Hematopoietic multipotent progenitor cell treated with erythropoietin and hydrocortisone succinate and interleukin-3 and kit ligand, for 15 days (in vitro differentiated cells): ENCODE data around the gene CCL1.
"Not testable (repeated sequence)": the region's sequence is repeated elsewhere in the genome, so short reads cannot be mapped to it uniquely, and the experiment has no call there.

Experiments used
- DNase-seq: peaks from one replicate; pipeline ENCODE4 v3.0.0-alpha.2; 2015; ENCODE audit warnings: low spot score

CCL1 gene

GRCh38 chr17:34357398-34357797, 5.6 kb downstream of the CCL1 start:
- DNase-seq: no peak

- no peak for DNase-seq
Observed at GRCh38 chr17:34356194-34356593, 6.8 kb downstream of the CCL1 start, which contains the start of gene CCL13. TSS of gene CCL13 (plus strand) at chr17:34356480. CDS start at chr17:34356527, 47 bp downstream.

- no peak for DNase-seq
Observed at GRCh38 chr17:34354637-34355036, 8.4 kb downstream of the CCL1 start.

DNA sequence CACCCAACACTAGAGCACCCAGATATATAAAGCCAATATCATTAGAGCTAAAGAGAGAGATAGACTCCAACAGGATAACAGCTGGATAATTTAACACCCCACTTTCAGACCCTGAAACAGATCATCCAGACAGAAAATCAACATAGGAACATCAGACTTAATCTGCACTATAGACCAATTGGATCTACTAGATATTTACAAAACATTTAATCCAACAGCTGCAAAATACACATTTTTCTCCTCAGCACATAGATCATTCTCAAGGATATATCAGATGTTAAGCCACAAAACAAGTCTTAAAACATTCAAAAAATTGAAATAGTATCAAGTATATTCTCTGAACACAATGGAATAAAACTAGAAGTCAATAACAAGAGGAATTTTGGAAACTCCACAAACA, 10.8 kb downstream of the CCL1 start:
- DNase-seq: no peak

DNA sequence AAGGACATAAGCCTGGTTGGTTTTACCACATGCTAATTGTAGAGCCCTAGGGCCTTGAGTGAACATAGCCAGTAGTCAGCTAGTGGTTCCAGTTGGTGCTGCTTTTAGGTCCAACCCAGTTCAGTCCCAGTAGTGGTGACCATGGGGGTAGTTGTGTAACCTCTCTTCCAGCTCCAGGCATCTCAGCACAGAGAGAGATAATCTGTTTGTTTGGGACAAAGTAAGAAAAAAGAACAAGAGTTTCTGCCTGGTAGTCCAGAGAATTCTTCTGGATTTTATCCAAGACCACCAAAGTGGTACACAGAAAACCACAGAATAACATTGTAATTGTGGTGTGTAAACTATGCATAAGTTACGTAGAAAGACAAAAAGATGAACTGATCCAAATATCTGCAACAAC, 11.9 kb downstream of the CCL1 start:
- no peak for DNase-seq

- DNase-seq: no peak
Observed at GRCh38 chr17:34349751-34350150, 13.3 kb downstream of the CCL1 start.

- no peak for DNase-seq
Observed at GRCh38 chr17:34347063-34347462, 16.0 kb downstream of the CCL1 start.

DNA sequence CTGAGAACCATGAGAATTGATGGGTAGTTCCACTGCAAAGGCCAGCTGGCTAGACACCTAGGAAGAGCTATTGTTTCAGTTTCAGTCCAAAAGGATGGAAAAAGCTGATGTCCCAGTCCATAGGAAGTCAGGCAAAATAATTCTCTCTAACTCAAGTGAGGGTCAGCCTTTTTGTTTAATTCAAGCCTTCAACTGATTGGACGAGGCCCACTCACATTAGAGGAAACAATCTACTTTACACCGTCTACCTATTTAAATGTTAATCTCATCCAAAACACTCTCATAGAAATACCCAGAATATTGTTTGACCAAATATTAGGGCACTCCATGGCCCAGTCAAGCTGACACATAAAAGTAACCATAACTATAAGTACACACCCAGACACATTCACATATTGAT, 21.1 kb downstream of the CCL1 start:
- DNase-seq: no peak

DNA sequence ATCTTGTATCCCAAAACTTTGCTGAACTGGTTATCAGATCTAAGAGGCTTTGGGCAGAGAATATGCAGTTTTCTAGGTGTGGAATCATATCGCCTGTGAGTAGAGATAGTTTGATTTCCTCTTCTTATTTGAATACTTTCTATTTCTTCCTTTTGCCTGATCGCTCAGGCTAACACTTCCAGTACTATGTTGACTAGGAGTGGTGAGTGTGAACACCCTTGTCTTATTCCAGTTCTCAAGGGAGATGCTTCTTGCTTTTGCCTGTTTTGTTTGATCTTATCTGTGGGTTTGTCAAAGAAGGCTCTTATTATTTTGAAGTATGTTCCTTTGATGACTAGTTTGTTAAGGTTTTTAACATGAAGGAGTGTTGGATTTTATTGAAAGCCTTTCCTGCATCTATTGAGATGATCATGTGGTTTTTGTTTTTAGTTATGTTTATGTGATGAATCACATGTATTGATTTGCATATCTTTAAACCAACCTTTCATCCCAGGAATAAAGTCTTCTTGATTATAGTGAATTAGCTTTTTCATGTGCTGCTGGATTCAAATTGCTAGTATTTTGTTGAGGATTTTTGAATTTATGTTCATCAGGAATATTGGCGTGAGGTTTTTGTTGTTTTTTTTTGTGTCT, 23.8 kb downstream of the CCL1 start:
- no peak for DNase-seq

DNA sequence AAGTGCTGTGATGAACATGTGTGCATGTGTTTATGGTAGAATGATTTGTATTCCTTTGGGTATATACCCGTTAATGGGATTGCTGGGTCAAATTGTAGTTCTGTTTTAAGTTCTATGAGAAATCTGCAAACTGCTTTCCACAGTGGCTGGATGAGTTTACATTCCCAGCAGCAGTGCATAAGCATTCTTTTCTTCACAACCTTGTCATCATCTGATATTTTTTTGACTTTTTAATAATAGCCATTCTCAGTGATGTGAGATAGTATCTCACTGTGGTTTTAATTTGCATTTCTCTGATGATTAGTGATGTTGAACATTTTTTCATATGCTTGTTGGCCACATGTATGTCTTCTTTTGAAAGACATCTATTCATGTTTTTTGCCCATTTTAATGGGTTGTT, 25.3 kb downstream of the CCL1 start:
- DNase-seq: no peak

GRCh38 chr17:34327580-34327979, 35.5 kb downstream of the CCL1 start:
- DNase-seq: not testable (repeated sequence)

GRCh38 chr17:34321964-34322363, 41.1 kb downstream of the CCL1 start:
- DNase-seq: no peak

DNA sequence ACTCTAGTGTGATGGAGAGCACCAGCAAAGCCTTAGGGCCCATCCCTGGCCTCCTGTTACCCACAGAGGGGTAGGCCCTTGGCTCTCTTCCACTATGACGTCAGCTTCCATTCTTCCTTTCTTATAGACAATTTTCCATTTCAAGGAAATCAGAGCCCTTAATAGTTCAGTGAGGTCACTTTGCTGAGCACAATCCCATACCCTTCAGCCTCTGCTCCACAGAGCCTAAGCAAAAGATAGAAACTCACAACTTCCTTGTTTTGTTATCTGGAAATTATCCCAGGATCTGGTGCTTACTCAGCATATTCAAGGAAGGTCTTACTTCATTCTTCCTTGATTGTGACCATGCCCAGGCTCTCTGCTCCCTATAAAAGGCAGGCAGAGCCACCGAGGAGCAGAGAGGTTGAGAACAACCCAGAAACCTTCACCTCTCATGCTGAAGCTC, 44.0 kb downstream of the CCL1 start, which contains the start of gene CCL8:
Gene CCL8, plus strand, starts transcription at position 397 of the 445 bp plus-strand sequence. CDS start 67 bp downstream, outside the sequence.
- DNase-seq: no peak

GRCh38 chr17:34318474-34318873, 44.6 kb downstream of the CCL1 start:
- no peak for DNase-seq

DNA sequence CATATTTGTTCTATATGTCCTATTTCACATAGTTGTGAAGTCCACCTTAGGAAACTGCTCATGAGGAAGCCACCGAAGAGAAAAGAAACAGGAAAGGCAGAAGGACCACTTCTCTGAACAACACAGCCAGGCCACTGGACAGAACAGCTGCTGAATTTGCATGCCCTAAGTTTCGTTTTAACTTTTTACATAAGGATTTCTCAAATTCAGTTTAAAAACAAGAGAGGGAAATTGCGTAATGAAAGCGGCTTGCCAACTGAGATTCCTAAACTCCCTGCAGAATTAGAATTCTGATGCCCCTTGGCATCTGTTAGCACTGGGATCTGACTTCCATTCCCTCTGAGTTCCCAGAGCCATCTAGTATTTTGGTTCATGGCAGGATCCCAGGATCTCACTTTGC, 48.8 kb downstream of the CCL1 start:
- no peak for DNase-seq

DNA sequence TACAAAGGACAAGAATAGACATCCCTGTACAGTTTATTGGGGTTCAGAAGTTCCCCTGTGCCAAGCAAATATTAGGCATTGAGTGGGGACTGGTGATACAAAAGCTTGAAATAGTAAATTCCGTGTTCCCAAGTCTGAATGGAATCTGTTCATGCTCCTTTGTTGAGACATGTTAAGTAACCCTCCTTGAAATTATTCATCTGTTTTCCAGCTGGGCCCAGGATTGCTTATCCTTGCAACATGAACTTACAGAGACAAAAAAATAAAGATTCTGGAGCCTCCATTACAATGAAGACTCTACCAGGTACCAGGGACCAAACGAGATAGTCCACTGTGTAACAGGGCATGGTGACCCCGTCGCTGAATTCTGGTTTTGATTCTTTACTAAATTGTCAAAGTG, 49.9 kb downstream of the CCL1 start:
- no peak for DNase-seq

DNA sequence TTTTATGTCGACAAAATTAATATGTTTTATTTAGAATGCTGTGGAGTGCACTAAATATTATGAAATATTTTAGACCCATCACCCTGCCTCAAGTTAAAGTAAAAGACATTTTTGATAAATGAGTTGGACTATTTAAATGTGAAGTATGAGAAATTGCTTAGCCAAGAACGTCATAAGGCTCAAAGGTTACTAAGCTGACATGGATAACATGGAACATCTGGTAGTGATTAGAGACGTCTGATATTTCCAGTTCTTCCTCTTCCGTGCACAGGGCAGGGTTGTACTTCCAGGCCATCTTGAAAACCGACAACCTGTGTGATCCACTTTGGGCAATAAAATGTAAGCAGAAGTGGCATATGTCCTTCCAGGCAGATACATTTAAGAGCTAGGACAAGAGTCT, 51.0 kb downstream of the CCL1 start:
- no peak for DNase-seq

DNA sequence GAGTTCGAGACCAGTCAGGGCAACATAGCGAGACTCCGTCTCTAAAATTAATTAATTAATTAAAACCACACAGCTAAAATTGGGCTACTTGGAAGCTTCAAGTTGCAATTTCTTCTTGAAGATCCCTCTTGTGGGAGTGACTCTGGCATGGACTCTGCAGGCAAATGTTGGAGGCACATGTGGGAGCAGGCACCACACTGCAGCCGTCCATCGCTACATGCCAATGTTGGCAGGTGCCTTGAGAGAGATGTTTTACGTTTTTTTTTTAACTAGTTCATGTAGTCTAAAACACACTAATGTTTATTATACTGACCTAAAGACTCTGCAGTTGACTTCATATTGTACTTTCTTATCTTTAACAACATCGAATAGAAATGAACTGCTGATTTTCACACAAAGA, 51.7 kb downstream of the CCL1 start:
- no peak for DNase-seq
